IMR-90 (cell line): Measurements from ENCODE around the gene CLEC6A. TPM values are rescaled to one million over a fixed set of nuclear protein-coding genes. Genes with fewer than 3 reads are reported as not detected.

ENCODE experiments used
- ATAC-seq: fragments of 200-7000 bp; cut with Tn5 transposase; 2 replicates; pipeline ENCODE4 v1.9.1; 2020; ENCODE audit warnings: low read depth, mild to moderate bottlenecking, moderate library complexity
- BruUV-seq: library from RNA; stranded (reverse); fragments of 400-500 nt; replicated peaks from 2 replicates; lab custom pipeline; 2021; lab: Mats Ljungman, UMichigan
- CTCF ChIA-PET: fragments of 300-600 bp; formaldehyde crosslinking; extraction: SDS; loops from one replicate; lab custom pipeline; 2021; ENCODE audit warnings: antibody characterized with exemption; lab: Yijun Ruan, JAX
- POLR2A ChIA-PET: fragments of 300-600 bp; sonication (Branson Sonifier 250); formaldehyde crosslinking; loops from one replicate; lab custom pipeline; 2022; ENCODE audit warnings: antibody characterized with exemption; ENCODE audit not compliant: unreplicated experiment; lab: Charles Lee
- DNase-seq: peaks from one replicate; pipeline ENCODE4 v3.0.0; 2013
- H2AFZ ChIP-seq: replicated peaks from 2 replicates; pipeline ENCODE3; 2013; ENCODE audit warnings: low read length, mild to moderate bottlenecking; ENCODE audit not compliant: poor library complexity
- H2AK5ac ChIP-seq: 2 replicates; pipeline ENCODE4 v1.6.1; 2013; ENCODE audit warnings: low read depth, low read length, inconsistent platforms
- H2AK9ac ChIP-seq: replicated peaks from 2 replicates; pipeline ENCODE3; 2013; ENCODE audit warnings: mild to moderate bottlenecking, low read depth, low read length, moderate library complexity; ENCODE audit not compliant: poor library complexity
- H2BK120ac ChIP-seq: 2 replicates; pipeline ENCODE4 v1.6.1; 2013; ENCODE audit warnings: low read depth, low read length, inconsistent platforms
- H2BK15ac ChIP-seq: 3 replicates; pipeline ENCODE4 v1.6.1; 2013; ENCODE audit warnings: low read depth, low read length, inconsistent platforms
- H2BK20ac ChIP-seq: 2 replicates; pipeline ENCODE4 v1.6.1; 2013; ENCODE audit warnings: low read depth, mild to moderate bottlenecking, inconsistent platforms, low read length, moderate library complexity
- H2BK5ac ChIP-seq: 2 replicates; pipeline ENCODE4 v1.6.1; 2013; ENCODE audit warnings: mild to moderate bottlenecking, low read depth, low read length, inconsistent platforms; ENCODE audit not compliant: poor library complexity, severe bottlenecking
- H3K14ac ChIP-seq: replicated peaks from 2 replicates; pipeline ENCODE4 v1.6.1; 2013; ENCODE audit warnings: low read depth, low read length, inconsistent platforms
- H3K18ac ChIP-seq: 2 replicates; pipeline ENCODE4 v1.6.1; 2013; ENCODE audit warnings: low read depth, low read length, control low read depth
- H3K23ac ChIP-seq: 2 replicates; pipeline ENCODE4 v1.6.1; 2013; ENCODE audit warnings: low read depth, low read length, inconsistent platforms
- H3K27ac ChIP-seq: 2 replicates; pipeline ENCODE4 v1.5.1; 2013; ENCODE audit warnings: mild to moderate bottlenecking, control low read depth, low read length; ENCODE audit not compliant: insufficient read depth
- H3K27me3 ChIP-seq: 2 replicates; pipeline ENCODE4 v1.6.1; 2013; ENCODE audit warnings: low read length; ENCODE audit not compliant: control insufficient read depth, insufficient read depth
- H3K36me3 ChIP-seq: 2 replicates; pipeline ENCODE4 v1.6.1; 2013; ENCODE audit warnings: low read length, mixed read lengths; ENCODE audit not compliant: control insufficient read depth, insufficient read depth
- H3K4ac ChIP-seq: 2 replicates; pipeline ENCODE4 v1.6.1; 2013; ENCODE audit warnings: low read depth, low read length, inconsistent platforms
- H3K4me1 ChIP-seq: 2 replicates; pipeline ENCODE4 v1.6.1; 2013; ENCODE audit warnings: low read length, mixed read lengths; ENCODE audit not compliant: control insufficient read depth, insufficient read depth
- H3K4me2 ChIP-seq: 2 replicates; pipeline ENCODE4 v1.6.1; 2013; ENCODE audit warnings: low read depth, mild to moderate bottlenecking, control low read depth, low read length, moderate library complexity
- H3K4me3 ChIP-seq: 2 replicates; pipeline ENCODE4 v1.5.1; 2013; ENCODE audit warnings: low read depth, mild to moderate bottlenecking, control low read depth, low read length, moderate library complexity; ENCODE audit not compliant: insufficient read depth
- H3K56ac ChIP-seq: 2 replicates; pipeline ENCODE4 v1.6.1; 2013; ENCODE audit warnings: low read length, inconsistent platforms; ENCODE audit not compliant: insufficient read depth; ENCODE audit errors: extremely low read depth
- H3K79me1 ChIP-seq, 2 experiments: 2 replicates each; pipeline ENCODE4 v1.6.1; 2013; ENCODE audit warnings: low read length in 2 of 2, inconsistent platforms in 1 of 2, low read depth in 1 of 2
- H3K9ac ChIP-seq: 2 replicates; pipeline ENCODE4 v1.6.1; 2013; ENCODE audit warnings: low read depth, low read length, control low read depth
- H3K9me1 ChIP-seq: 2 replicates; pipeline ENCODE4 v1.6.1; 2013; ENCODE audit warnings: low read length, inconsistent platforms; ENCODE audit not compliant: insufficient read depth
- H3K9me3 ChIP-seq: 2 replicates; pipeline ENCODE4 v1.6.1; 2013; ENCODE audit warnings: low read length; ENCODE audit not compliant: control insufficient read depth, insufficient read depth
- H4K20me1 ChIP-seq: 2 replicates; pipeline ENCODE4 v1.6.1; 2013; ENCODE audit warnings: low read length, inconsistent platforms; ENCODE audit not compliant: insufficient read depth
- H4K5ac ChIP-seq: 2 replicates; pipeline ENCODE4 v1.6.1; 2013; ENCODE audit warnings: mild to moderate bottlenecking, low read depth, low read length, control low read depth
- H4K8ac ChIP-seq, 2 experiments: 2 replicates each; pipeline ENCODE4 v1.6.1; 2013; ENCODE audit warnings: low read depth in 2 of 2, low read length in 2 of 2, control low read depth in 1 of 2, inconsistent platforms in 1 of 2
- H4K91ac ChIP-seq: 2 replicates; pipeline ENCODE4 v1.6.1; 2013; ENCODE audit warnings: low read depth, low read length, inconsistent platforms; ENCODE audit not compliant: insufficient read depth
- BHLHE40 ChIP-seq: fragments of 150-350 bp; IDR thresholded peaks from 2 replicates; pipeline ENCODE4 v1.6.1; 2016; ENCODE audit warnings: mild to moderate bottlenecking, low read depth, low read length
- CEBPB ChIP-seq: IDR thresholded peaks from 2 replicates; pipeline ENCODE4 v1.6.1; 2012; ENCODE audit warnings: low read depth, low read length, improper control_type of control experiment
- CHD1 ChIP-seq: IDR thresholded peaks from 2 replicates; pipeline ENCODE4 v1.6.1; 2012; ENCODE audit warnings: low read depth, low read length, improper control_type of control experiment
- FOS ChIP-seq: fragments of 150-350 bp; IDR thresholded peaks from 2 replicates; pipeline ENCODE4 v1.6.1; 2016; ENCODE audit warnings: low read depth, low read length
- MAFK ChIP-seq: IDR thresholded peaks from 2 replicates; pipeline ENCODE4 v1.6.1; 2012; ENCODE audit warnings: low read depth, low read length, improper control_type of control experiment
- MAZ ChIP-seq: IDR thresholded peaks from 2 replicates; pipeline ENCODE4 v1.6.1; 2012; ENCODE audit warnings: low read depth, mild to moderate bottlenecking, low read length, improper control_type of control experiment, moderate library complexity, borderline replicate concordance
- MXI1 ChIP-seq: IDR thresholded peaks from 2 replicates; pipeline ENCODE4 v1.6.1; 2012; ENCODE audit warnings: low read depth, mild to moderate bottlenecking, low read length, moderate library complexity, borderline replicate concordance
- NFE2L2 ChIP-seq: fragments of 150-350 bp; IDR thresholded peaks from 2 replicates; pipeline ENCODE4 v1.6.1; 2016; ENCODE audit warnings: low read depth, mild to moderate bottlenecking, low read length
- POLR2A ChIP-seq: IDR thresholded peaks from 2 replicates; pipeline ENCODE4 v1.6.1; 2012; ENCODE audit warnings: mild to moderate bottlenecking, low read depth, low read length
- RAD21 ChIP-seq: IDR thresholded peaks from 2 replicates; pipeline ENCODE4 v1.6.1; 2012; ENCODE audit warnings: low read length, improper control_type of control experiment
- RCOR1 ChIP-seq: IDR thresholded peaks from 2 replicates; pipeline ENCODE4 v1.6.1; 2012; ENCODE audit warnings: mild to moderate bottlenecking, low read length, improper control_type of control experiment; ENCODE audit not compliant: insufficient replicate concordance
- RFX5 ChIP-seq: IDR thresholded peaks from 2 replicates; pipeline ENCODE4 v1.8.0; 2012; ENCODE audit warnings: low read depth, mild to moderate bottlenecking, low read length, moderate library complexity
- SMC3 ChIP-seq: fragments of 150-350 bp; IDR thresholded peaks from 2 replicates; pipeline ENCODE4 v1.6.1; 2016; ENCODE audit warnings: low read depth, mild to moderate bottlenecking, antibody characterized with exemption, low read length, moderate library complexity
- WGBS, 2 experiments: methylation state at CpG; one replicate each; pipeline versions ENCODE4 v1.1.5 to v1.1.7; 2013; ENCODE audit warnings: missing lambda C conversion rate in 2 of 2; ENCODE audit not compliant: insufficient read length in 1 of 2; ENCODE audit errors: extremely low coverage in 2 of 2; 5-methylcytosine and 5-hydroxymethylcytosine counted together
- dilution Hi-C: fragments of 300-500 bp; cut with HindIII; formaldehyde crosslinking; loops from one replicate; pipeline ENCODE4 v1.14.3; 2018; ENCODE audit warnings: low sequenced_read_pairs; ENCODE audit not compliant: unreplicated experiment
- in situ Hi-C: fragments of 300-500 bp; cut with MboI; formaldehyde crosslinking; loops from 3 replicates; pipeline ENCODE4 v1.14.3; 2019; ENCODE audit warnings: low sequenced_read_pairs, inconsistent platforms, mixed read lengths
- intact Hi-C: fragments of 100-400 bp; cut with micrococcal nuclease; formaldehyde crosslinking; loops from 2 replicates; pipeline ENCODE4 v1.10.0; 2022
- polyA plus RNA-seq, 3 experiments: library from polyadenylated mRNA; depleted of rRNA; stranded (reverse); fragments of >200 nt; gene quantifications; 2 replicates each; pipeline ENCODE4 v1.2.3, GENCODE V29; 2012; ENCODE audit warnings: low replicate concordance in 1 of 3
- total RNA-seq: library from RNA; depleted of rRNA; stranded (reverse); fragments of >200 nt; gene quantifications from 2 replicates; pipeline ENCODE4 v1.2.3, GENCODE V29; 2012
- TF ChIP-seq, protein P1 (sequence below): fragments of 150-350 bp; IDR thresholded peaks from 2 replicates; pipeline ENCODE4 v1.6.1; 2017; ENCODE audit warnings: mild to moderate bottlenecking, antibody characterized with exemption, low read length, low read depth
- TF ChIP-seq, protein P2 (sequence below): fragments of 150-350 bp; IDR thresholded peaks from 2 replicates; pipeline ENCODE4 v1.6.1; 2016; ENCODE audit warnings: low read depth, mild to moderate bottlenecking, low read length, moderate library complexity, borderline replicate concordance
- TF ChIP-seq, protein P3 (sequence below): conservative IDR thresholded peaks from 2 replicates; pipeline ENCODE4 v1.5.1; 2012; ENCODE audit warnings: mild to moderate bottlenecking, low read depth, low read length, improper control_type of control experiment

The CLEC6A gene
- total and polyA plus RNA-seq, 2 of the 4 experiments (the other 2 are of a cell fraction), result not detected

DNA sequence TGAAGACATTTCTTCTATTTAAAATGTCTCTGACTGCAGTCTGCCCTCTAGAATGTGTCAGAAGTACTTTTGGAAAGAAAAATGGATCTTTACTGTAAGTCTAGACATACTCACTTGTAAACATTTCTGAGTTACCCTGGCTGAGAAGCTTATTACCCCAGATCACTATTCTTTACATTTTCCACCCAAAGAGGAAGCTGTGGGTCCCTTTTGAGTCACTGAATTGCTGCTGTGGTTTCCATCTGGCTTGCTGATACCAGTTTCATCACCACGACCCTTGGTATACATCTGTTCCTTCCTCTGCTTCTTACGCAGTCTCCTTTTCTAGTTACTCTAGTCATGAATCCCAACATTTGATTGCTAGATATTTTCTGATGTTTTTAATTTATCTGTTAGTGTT is 37.3 kb downstream of the CLEC6A start:
- Histone ChIP-seq H3K27ac (no peak overlapping the region), H4K20me1 (no peaks in the 10 kb centered on the region), H3K23ac (no peak overlapping the region), H3K9me3 (no peaks in the 10 kb centered on the region), H4K5ac (no peak overlapping the region), H3K56ac (no peak overlapping the region), H3K14ac (no peak overlapping the region), H3K79me1 (no peaks in the 10 kb centered on the region), H3K36me3 (no peaks in the 10 kb centered on the region), H3K9me1 (no peaks in the 10 kb centered on the region), H2BK120ac (no peak overlapping the region), H2AK5ac (no peak overlapping the region), H2BK20ac (no peak overlapping the region), H3K27me3 (no peaks in the 10 kb centered on the region), H2AK9ac (no peak overlapping the region), H3K4ac (no peak overlapping the region), H3K4me3 (no peak overlapping the region), H2BK5ac (no peak overlapping the region), H3K9ac (no peak overlapping the region), H3K18ac (no peak overlapping the region), H2AFZ (no peak overlapping the region), H3K4me1 (no peaks in the 10 kb centered on the region), H2BK15ac (no peak overlapping the region), H4K8ac (no peak overlapping the region), H4K91ac (no peak overlapping the region), H3K4me2 (no peak overlapping the region)
- no peak for DNase-seq
- TF ChIP-seq MAFK (no peak), CEBPB (no peak), FOS (no peak), SMC3 (no peak), MXI1 (no peak), RFX5 (no peak), POLR2A (no peak), CHD1 (no peak), MAZ (no peak), RAD21 (no peak), NFE2L2 (no peak), RCOR1 (no peak), BHLHE40 (no peak)
- TF ChIP-seq, protein P1, sequence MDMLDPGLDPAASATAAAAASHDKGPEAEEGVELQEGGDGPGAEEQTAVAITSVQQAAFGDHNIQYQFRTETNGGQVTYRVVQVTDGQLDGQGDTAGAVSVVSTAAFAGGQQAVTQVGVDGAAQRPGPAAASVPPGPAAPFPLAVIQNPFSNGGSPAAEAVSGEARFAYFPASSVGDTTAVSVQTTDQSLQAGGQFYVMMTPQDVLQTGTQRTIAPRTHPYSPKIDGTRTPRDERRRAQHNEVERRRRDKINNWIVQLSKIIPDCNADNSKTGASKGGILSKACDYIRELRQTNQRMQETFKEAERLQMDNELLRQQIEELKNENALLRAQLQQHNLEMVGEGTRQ, result no peak
- TF ChIP-seq, protein P2, sequence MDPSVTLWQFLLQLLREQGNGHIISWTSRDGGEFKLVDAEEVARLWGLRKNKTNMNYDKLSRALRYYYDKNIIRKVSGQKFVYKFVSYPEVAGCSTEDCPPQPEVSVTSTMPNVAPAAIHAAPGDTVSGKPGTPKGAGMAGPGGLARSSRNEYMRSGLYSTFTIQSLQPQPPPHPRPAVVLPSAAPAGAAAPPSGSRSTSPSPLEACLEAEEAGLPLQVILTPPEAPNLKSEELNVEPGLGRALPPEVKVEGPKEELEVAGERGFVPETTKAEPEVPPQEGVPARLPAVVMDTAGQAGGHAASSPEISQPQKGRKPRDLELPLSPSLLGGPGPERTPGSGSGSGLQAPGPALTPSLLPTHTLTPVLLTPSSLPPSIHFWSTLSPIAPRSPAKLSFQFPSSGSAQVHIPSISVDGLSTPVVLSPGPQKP, result no peak
- TF ChIP-seq, protein P3, sequence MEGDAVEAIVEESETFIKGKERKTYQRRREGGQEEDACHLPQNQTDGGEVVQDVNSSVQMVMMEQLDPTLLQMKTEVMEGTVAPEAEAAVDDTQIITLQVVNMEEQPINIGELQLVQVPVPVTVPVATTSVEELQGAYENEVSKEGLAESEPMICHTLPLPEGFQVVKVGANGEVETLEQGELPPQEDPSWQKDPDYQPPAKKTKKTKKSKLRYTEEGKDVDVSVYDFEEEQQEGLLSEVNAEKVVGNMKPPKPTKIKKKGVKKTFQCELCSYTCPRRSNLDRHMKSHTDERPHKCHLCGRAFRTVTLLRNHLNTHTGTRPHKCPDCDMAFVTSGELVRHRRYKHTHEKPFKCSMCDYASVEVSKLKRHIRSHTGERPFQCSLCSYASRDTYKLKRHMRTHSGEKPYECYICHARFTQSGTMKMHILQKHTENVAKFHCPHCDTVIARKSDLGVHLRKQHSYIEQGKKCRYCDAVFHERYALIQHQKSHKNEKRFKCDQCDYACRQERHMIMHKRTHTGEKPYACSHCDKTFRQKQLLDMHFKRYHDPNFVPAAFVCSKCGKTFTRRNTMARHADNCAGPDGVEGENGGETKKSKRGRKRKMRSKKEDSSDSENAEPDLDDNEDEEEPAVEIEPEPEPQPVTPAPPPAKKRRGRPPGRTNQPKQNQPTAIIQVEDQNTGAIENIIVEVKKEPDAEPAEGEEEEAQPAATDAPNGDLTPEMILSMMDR, result no peak
- ChIA-PET CTCF (no interaction called here), POLR2A (no interaction called here)
- dilution Hi-C loops (no loop called here), in situ Hi-C loops (no loop called here), intact Hi-C loops (no loop called here)
- ATAC-seq, result no peak
- BruUV-seq, result no TSS peak
- no CpG with 5 or more reads among the region's 2 CpGs for WGBS, 2 experiments
